HG03159 (cell line): ENCODE data around the gene SOCS1.

Experiments
- ATAC-seq: cut with Tn5 transposase; IDR thresholded peaks from one replicate; pipeline ENCODE4 v1.9.1; 2021; ENCODE audit warnings: mild to moderate bottlenecking, moderate library complexity; ENCODE audit not compliant: unreplicated experiment

The SOCS1 gene

DNA sequence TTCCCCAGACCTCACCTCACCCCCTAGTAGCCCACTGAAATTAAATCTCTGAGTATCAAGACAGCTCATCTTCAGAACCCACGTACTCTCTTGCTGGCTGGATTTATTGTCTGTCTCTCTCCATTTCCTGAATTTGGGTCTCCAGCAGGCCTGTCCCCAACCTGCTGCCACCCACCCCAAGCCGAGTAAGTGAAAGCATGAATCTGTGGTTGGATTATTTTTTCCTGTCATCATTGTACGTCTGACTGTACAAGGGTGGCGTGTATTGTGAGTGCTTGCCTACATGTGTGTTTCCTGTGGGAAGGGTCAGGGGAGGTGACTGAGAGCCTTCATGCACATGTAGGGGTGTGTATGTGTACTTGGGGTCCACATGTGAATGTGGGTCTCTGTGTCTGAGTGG is 7.7 kb upstream of the SOCS1 start:
- no peak for ATAC-seq

DNA sequence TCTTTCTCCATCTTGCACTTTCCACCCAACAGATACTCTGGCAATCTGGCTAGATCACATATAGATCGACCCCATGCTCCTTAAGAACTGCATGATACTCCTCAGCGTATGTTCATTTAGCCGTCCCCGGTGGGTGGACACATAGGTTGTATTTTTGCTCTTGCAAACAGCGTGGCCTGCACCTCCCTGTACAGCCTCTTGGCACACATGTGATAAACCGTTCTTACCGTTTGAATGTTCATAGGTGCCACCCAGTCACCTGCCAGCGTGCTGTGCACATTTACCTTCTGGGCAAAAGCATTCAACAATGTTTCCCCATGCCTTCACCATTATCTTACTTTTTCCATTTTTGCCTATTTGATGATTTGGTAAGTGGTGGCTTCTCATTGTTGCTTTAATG is 6.9 kb upstream of the SOCS1 start:
- no peak for ATAC-seq

DNA sequence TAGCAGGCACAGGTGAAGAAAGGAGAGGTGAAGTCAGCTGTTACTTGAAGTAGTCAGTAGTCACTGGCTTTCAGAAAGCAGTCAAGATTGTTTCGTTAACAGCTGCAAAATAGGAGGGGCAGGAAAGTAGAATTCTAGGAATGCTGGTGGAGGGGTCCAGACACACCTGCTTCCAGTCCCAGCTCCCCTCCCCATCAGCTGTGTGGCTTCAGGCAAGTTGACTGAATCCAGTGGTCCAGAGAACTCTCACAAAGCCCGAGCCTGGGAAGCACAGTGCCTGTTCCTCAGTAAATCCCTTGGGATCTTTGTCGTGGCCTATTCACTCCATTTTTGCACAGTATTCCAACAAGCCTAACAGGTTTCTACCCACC is 4.6 kb upstream of the SOCS1 start:
- no peak for ATAC-seq

DNA sequence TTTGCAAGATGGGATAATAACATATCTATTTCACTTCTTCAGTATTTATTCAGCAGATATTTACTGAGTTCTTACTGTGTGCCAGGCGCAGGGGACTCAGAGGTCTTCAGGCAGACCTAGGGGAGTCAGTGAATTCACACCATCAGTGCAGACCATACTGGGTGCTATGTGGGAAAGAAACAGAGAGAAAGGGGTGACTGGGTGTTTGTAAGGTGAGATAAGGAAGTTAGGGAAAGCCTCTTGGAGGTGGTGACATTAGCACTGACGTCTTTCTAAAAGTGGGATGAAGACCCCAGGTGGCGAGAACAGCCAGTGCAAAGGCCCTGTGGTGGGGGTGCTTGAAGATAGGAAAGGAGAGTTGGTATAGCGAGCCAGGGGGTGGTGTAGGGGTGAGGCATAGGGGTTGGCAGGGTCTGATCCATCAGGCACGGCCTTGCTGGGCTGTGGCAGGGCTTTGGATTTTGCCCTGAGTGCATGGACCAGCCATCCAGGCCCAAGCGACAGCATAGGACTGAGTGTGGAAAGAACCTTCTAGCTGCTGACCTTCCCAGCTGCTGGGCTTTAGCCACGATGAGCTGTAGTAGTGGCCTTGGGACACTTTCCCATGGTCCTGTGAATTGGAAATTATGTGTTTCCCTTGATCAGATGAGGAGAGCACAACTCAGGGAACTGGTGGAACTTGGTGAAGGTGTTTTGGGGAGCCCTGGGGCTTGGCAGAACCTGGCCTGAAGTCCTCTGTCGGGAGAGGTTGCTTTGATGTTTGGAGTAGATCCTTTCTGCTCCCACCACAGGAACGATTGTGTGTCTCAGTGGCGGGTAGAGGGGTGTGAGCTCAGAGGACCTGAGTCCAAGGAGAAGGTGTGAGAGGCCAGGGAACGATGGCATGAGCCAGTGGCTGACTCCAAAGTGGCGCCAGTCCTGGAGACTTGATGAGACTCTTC is 3.9 kb upstream of the SOCS1 start:
- no peak for ATAC-seq

DNA sequence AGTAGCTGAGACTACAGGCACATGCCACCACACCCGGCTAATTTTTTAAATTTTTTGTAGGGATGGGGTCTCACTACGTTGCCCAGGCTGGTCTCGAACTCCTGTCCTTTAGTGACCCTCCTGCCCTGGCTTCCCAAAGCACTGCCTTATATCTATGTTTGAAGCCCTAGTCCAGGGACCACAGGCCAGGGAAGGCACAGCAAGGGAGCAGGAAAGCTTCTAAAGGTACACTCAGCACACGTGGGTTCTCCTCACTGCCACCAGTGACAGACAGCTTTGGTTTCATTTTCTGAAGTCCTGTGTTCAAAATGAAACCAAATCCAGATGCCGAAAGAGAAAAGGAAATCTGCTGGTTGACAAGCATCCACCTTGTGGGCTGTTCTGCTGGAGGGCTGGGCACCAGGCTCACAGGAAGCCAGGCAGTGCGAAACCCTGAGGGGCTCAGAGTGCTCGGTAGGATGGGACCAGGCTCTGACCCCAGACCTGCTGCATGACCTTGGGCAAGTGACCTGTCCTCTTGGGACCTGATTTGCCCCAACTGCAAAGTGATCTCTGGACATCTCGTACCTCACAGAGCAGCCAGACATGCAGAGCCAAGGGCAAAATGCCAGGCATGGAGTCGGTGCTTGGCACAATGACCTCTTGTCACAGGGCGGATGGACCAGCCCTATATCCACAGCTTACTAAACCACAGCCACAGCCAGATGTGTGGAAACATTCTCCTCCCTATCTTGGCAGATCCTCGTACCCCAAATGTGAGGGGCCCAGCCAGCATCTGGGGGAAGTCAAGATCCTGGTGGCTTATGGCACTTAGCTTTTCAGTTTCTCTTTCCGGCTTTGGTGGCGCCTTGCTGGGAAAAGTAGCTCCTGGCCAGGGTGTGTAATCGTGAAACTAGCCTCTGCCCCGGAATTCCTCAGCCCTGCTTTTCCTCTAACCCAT is 2.8 kb upstream of the SOCS1 start:
- ATAC-seq: peak; percentile 22

DNA sequence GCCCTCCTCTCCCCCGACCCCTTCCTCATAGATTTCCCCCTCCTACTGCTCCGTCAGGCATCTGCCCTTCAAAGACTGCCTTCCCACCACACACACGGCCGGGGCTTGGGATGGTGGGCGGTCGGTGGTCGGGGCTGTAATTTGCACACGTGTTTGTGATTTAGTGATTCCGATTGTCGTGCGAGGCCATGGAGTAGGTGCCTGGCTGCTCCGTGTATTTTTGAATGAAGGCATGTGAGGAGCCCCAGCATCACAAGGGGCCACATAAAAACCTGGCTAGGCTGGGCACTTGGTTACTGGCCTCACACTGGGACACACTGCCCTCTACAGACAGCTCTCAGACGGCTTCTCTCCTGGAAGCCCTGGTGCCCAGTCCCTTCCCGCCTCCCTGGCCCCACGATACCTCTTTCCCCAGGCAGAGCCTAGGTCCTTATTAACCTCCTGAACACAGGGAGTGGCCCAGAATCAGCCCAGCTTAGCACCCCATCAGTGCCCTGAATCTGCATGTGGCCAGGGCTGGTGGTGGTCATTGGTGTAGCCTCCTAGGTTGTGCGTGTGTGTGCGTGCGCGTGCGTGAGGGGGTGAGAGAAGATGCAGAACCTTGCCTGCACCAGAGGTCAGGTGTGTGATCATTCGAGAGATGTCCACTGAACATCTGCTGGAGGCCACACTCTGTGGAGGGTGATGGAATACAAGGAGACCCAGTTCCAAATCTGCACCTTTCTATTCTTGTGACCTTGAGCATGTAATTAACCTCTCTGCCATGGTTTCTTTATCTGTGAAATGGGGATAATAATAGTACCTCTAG is 1.3 kb upstream of the SOCS1 start:
- no peak for ATAC-seq

DNA sequence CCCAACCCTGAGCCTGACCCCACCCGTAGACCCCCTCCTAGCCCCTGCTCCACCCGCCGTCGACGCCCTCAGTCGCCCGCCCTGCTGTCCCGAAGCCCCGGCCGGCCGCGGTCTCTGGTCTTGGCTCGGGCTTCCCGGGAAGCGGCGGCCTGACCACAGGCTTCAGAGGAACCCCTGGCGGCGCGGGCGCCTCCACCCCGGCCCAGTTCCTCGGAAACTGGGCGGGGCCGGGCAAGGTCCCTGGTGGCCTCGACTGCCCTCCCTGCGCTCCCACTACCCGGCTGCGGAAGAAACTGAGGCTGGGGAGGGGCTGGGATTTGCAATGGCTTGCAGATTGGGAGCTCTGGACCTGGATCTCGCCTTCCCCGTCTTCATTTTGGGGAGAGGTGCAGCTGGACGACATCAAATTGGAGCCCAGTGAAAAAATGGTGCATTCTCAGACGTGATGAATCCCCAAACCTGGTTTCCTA is 692 bp upstream of the SOCS1 start:
- no peak for ATAC-seq

DNA sequence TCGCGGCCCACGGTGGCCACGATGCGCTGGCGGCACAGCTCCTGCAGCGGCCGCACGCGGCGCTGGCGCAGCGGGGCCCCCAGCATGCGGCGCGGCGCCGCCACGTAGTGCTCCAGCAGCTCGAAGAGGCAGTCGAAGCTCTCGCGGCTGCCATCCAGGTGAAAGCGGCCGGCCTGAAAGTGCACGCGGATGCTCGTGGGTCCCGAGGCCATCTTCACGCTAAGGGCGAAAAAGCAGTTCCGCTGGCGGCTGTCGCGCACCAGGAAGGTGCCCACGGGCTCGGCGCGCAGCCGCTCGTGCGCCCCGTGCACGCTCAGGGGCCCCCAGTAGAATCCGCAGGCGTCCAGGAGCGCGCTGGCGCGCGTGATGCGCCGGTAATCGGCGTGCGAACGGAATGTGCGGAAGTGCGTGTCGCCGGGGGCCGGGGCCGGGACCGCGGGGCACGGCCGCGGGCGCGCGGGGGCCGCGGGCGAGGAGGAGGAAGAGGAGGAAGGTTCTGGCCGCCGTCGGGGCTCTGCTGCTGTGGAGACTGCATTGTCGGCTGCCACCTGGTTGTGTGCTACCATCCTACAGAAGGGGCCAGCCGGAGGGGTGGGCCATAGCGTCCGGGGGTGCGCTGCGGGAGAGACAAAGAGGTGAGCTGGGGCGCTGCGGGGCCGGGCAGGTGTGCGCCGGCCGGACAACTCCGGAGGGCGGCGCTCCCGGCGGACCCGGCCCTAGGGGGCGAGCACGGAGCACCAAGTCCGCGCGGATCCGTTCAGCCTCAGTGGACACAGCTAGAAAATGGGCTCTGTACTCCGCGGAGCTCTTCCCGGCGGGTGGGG is 879 bp downstream of the SOCS1 start:
- ATAC-seq: no peak

DNA sequence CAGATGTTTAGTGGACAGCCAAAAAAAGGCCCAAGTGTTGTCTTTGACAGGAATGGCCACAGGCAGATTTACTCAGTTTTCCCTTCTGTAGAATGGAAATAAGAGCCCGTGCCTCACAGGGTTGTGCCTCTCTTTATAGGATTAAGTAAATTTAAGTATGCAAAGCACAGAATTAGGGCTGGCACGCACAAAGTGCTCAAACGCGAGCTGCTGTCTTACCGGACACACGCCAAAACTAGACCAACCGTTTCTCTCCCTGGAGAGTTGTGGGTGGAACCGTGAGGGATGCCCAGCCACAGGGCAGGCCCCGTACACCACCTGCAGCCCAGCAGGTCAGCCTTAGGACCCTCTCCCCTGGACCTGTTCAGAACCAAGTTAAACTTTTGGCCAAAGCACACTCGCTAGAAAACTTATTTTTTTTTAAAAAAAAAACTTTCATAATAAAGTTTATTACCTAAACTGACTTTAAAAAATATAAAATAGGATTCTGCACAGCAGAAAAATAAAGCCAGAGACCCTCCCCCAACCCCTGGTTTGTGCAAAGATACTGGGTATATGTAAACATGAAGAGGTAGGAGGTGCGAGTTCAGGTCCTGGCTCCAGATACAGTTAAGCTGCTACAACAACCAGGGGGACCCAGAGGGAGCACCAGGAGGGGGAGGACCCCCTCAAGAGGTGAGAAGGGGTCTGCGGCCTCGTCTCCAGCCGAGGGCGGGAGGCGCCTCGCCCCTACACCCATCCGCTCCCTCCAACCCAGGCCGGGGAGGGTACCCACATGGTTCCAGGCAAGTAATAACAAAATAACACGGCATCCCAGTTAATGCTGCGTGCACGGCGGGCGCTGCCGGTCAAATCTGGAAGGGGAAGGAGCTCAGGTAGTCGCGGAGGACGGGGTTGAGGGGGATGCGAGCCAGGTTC is 1.8 kb downstream of the SOCS1 start:
- ATAC-seq: no peak

DNA sequence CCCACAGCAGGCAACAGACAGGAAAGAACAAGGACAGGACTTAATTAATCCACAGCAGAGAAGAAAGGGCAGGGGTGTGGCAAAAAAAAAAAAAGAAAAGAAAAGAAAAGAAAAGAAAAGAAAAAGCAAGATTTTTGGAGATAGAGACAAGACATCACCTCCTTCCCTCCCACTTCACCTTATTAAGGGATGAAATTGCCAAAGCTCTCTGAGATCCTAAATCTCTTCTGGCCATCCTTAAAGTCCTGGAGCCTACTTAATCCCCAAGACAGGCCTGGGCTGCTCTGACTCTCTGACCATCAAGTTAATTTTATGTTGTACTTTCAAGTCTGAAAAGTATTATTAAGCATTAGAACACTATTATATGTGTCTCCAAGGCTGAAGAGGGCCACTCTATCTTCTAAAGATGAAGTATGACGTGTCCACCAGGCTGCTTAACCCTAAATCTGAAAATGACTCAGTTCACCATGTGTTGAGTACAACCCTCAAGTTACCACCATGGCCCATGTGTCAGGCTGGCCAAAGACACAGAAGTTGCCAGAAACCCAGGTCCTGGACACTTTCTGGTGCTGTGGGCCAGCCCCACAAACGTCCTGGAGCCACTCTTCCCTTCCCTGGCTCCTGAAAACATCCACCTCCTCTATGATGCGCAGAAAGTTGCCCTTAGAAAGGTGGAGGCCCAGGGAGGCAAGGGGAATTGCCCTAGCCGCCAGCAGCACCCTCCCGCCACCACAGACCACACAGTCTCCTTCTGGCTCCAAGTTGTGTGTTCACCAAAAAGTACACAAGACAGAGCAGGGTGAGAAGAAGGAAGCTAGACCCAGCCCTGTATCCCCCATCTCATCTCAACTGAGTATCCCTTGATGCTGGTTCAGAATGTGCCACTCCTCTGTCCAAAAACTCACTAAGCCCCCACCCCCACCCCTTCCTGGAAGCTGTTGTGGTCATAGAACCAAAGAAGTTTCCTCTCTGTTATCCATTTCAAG is 2.7 kb downstream of the SOCS1 start:
- no peak for ATAC-seq

DNA sequence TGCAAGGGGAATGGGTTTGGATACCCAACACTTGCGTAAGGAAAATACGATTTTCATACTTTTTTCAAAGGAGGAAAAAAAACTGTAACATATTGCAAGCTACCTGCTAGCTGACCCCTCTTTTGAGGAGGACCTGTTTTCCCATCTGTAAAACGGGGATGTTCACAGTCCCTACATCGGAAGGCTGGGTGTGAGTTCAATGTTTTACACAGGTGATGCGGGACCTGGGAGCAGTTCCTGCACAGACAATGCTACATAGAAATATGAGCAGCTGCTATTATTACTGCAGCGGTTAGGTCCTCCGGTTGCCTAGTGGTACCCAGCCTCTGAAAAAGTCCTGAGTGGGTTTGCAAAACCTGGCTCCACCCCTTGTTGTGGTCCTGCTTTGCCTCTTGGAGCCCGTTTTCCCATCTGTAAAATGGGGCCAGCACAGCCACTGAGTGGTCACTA is 3.5 kb downstream of the SOCS1 start:
- ATAC-seq: no peak

DNA sequence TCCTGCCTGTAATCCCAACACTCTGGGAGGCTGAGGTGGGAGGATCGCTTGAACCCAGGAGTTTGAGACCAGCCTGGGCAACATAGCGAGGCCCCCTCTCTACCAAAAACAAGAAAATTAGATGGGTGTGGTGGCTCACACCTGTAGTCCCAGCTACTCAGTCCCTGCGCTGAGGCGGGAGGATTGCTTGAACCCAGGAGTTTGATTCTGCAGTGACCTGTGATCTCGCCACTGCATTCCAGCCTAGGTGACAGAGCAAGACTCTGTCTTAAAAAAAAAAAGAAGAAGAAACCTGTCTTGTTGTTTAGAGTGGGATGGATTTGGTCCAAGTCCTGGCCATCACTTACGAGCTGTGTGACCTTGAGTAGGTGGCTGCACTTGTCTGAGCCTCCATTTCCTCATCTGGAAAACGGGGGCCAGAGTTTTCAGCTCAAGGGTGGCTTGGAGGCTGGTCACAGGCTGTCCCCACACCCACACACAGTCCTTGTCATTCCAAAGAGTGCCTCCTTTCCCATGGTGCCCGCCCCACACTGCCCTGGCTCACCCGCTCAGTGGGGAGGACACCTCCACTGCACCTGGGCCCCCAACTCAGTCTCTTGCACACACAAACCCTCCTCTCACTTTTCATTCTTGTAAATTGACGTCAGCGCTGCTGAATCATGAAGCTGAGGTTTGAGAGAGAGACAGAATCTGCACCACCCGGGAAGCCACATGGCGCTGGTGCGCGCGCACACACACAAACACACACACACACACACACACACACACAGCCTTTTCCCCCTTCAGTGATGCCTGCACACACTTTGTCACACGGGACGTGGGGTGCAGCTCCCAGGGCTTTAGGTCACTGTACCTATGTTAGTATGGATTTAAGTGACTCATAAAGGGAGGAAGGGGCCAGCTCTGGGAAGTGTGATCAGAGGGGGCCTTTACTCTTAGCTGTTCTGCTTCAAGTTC is 4.2 kb downstream of the SOCS1 start:
- no peak for ATAC-seq

DNA sequence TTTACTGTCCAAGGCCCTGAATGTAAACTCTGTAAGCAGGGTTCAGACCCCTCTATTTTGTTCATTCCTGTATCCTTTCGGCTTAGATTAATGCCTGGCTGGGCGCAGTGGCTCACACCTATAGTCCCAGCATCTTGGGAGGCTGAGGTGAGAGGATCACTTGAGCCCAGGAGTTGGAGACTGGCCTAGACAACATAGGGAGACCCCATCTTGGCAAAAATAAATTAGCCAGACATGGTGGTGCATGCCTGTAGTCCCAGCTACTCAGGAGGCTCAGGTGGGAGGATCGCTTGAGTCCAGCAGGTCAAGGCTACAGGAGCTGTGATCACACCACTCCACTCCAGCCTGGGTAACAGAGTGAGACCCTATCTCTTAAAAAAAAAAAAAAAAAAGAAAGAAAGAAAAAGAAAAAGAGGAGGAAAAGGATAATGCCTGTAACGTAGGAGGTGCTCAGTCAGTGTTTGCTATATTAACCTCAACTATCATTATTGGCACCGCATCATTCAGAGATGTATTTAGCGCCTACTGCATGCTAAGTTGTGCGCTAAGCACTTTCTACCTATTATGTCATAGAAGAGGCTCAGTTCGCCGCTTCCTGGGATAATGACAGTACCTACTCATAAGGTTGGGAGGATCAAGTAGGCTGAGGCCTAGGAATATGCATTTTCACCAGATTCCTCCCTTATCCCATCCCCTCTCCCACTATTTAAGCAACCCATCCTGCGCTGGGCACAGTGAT is 5.0 kb downstream of the SOCS1 start:
- no peak for ATAC-seq

DNA sequence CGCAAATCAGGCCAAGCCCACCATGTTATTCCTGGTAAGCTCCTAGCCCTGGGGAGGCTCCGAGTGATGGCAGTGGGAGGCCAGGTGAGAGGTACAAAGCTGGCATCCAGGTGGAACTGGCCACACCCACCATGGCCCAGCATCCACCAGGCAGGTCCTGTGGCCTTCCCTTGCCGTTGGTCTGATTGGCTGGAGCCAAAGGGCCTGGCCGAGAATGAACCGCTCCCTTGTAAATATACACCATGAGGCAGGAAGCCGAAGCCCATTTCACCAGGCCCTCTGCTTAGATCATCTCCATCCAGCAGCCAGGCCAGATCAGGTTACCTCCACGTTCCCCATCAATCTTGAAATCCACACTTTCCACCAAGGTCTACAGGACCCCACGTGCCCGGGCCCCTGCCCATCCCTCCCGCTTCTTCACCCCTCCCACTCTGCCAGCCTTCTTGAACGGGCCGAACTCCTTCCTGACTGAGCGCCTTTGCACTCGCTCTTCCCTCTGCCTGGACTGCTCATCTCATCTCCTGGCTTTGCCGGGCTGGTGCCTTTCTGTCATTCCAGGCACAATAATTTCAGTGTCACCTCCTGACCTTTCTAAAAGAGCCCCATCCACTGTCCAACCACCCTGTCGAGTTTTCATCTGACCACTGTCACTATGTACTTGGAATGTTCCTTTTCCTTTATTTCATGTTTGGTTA is 5.8 kb downstream of the SOCS1 start:
- ATAC-seq: no peak
